Tibial nerve (tissue), 4 donors: ENCODE measurements around the gene CXXC5. TPM values are rescaled to one million over a fixed set of nuclear protein-coding genes. Genes with fewer than 3 reads are reported as not detected.
A peak's percentile ranks its signal among the peaks of the same experiment; 100 is the strongest.

Experiments
- DNase-seq, 2 donors: peaks; one replicate each; pipeline ENCODE4 v3.0.0-alpha.2; 2019; ENCODE audit warnings: low spot score in 2 of 2
- H3K27ac ChIP-seq, 4 donors: fragments of 200-600 bp; sonication (generic) in 3 of 4; one replicate each; pipeline ENCODE4 v1.5.1; 2017 to 2019; ENCODE audit warnings: mild to moderate bottlenecking in 1 of 4
- H3K27me3 ChIP-seq, 2 donors: fragments of 200-600 bp; sonication (generic) in 1 of 2; one replicate each; pipeline versions ENCODE4 v1.5.1 to v1.6.0; 2017 to 2019
- H3K36me3 ChIP-seq, 3 donors: fragments of 200-600 bp; sonication (generic); one replicate each; pipeline ENCODE4 v1.5.1; 2018 to 2019
- H3K4me1 ChIP-seq, 4 donors: fragments of 200-600 bp; sonication (generic) in 3 of 4; one replicate each; pipeline ENCODE4 v1.5.1; 2017 to 2019
- H3K4me3 ChIP-seq, 4 donors: fragments of 200-600 bp; sonication (generic) in 3 of 4; one replicate each; pipeline ENCODE4 v1.5.1; 2017 to 2019; ENCODE audit warnings: mild to moderate bottlenecking in 1 of 4, moderate library complexity in 1 of 4
- H3K9me3 ChIP-seq, 4 donors: fragments of 200-600 bp; sonication (generic) in 3 of 4; one replicate each; pipeline ENCODE4 v1.5.1; 2017 to 2019
- CTCF ChIP-seq, 5 experiments: fragments of 200-600 bp in 3 of 5; fragments of 450-650 bp in 2 of 5; sonication (generic) in 3 of 5; IDR thresholded peaks; one replicate each; pipeline ENCODE4 v1.5.1; 2016 to 2019; ENCODE audit warnings: antibody characterized with exemption in 5 of 5, mild to moderate bottlenecking in 3 of 5, moderate library complexity in 2 of 5
- EP300 ChIP-seq, 2 donors: sonication (generic); formaldehyde crosslinking; IDR thresholded peaks; one replicate each; pipeline ENCODE4 v1.6.1; 2017; ENCODE audit warnings: antibody characterized with exemption in 2 of 2, mild to moderate bottlenecking in 1 of 2
- POLR2A ChIP-seq, 2 donors: fragments of 450-650 bp; IDR thresholded peaks; one replicate each; pipeline ENCODE4 v1.6.1; 2017; ENCODE audit warnings: antibody characterized with exemption in 2 of 2, mild to moderate bottlenecking in 2 of 2, moderate library complexity in 2 of 2
- WGBS, 2 donors: methylation state at CpG; one replicate each; pipeline ENCODE4 v1.1.5; 2018; 5-methylcytosine and 5-hydroxymethylcytosine counted together
- total RNA-seq, 4 donors: library from RNA; depleted of rRNA; stranded (reverse); fragments of >200 nt; gene quantifications; one replicate each; pipeline ENCODE4 v1.1.0, GENCODE V29; 2016

CXXC5 gene
- total RNA-seq, 4 donors from 2014 or later, result 45.0 to 80.4 (median 67.0) TPM

GRCh38 chr5:139704748-139705147 is 56.6 kb downstream of the CXXC5 start:
- 94 to 96% methylated on average over 4 of the region's 4 CpGs for WGBS, 2 donors
- Histone ChIP-seq H3K36me3 (no peaks in the 10 kb centered on the region), H3K9me3 (no peaks in the 10 kb centered on the region), H3K4me3 (no peak overlapping the region), H3K27ac (no peak overlapping the region), H3K27me3 (no peaks in the 10 kb centered on the region), H3K4me1 (peaks cover 0 to 30% (median 18%) of the 10 kb centered on the region in 4 donors)
- no peak for DNase-seq
- TF ChIP-seq POLR2A (IDR thresholded peaks at IDR 0.05) (no peak), CTCF (IDR thresholded peaks at IDR 0.05) (no peak), EP300 (IDR thresholded peaks at IDR 0.05) (no peak)

GRCh38 chr5:139705191-139705590 is 57.0 kb downstream of the CXXC5 start:
- peaks cover 0 to 34% (median 22%) of the 10 kb centered on the region in 4 donors for H3K4me1 ChIP-seq
- WGBS, 2 donors, result 81 to 82% methylated on average over 3 of the region's 3 CpGs
- no peaks in the 10 kb centered on the region for H3K9me3 ChIP-seq
- no peak for DNase-seq
- no peak overlapping the region for H3K27ac ChIP-seq
- no peaks in the 10 kb centered on the region for H3K36me3 ChIP-seq
- no peak overlapping the region for H3K4me3 ChIP-seq
- peaks cover 0 to 1% of the 10 kb centered on the region in 2 donors for H3K27me3 ChIP-seq
- TF ChIP-seq POLR2A (IDR thresholded peaks at IDR 0.05) (no peak), EP300 (IDR thresholded peaks at IDR 0.05) (no peak), CTCF (IDR thresholded peaks at IDR 0.05) (no peak)

- no peak for DNase-seq
- H3K4me3 ChIP-seq, result no peak overlapping the region
- peaks cover 0 to 5% of the 10 kb centered on the region in 2 donors for H3K27me3 ChIP-seq
- TF ChIP-seq EP300 (IDR thresholded peaks at IDR 0.05) (no peak), POLR2A (IDR thresholded peaks at IDR 0.05) (no peak), CTCF (IDR thresholded peaks at IDR 0.05) (no peak)
- no peaks in the 10 kb centered on the region for H3K9me3 ChIP-seq
- no peak overlapping the region for H3K27ac ChIP-seq
- H3K4me1 ChIP-seq, result peaks cover 0 to 37% (median 28%) of the 10 kb centered on the region in 4 donors
- H3K36me3 ChIP-seq, result no peaks in the 10 kb centered on the region
- WGBS, 2 donors, result 66 to 67% methylated on average over 10 of the region's 10 CpGs
These were observed 57.8 kb downstream of the CXXC5 start for GRCh38 chr5:139705655-139706587.

- H3K4me1 ChIP-seq, result peaks cover 0 to 44% (median 36%) of the 10 kb centered on the region in 4 donors
These were observed 59.4 kb downstream of the CXXC5 start for GRCh38 chr5:139707445-139708003.

More at GRCh38 chr5:139707445-139708003, 59.4 kb downstream of the CXXC5 start:
- Histone ChIP-seq H3K9me3 (no peaks in the 10 kb centered on the region), H3K36me3 (no peaks in the 10 kb centered on the region), H3K27ac (peak overlapping the region in 2 of 4 donors; percentile 87 to 89), H3K27me3 (peaks cover 0 to 5% of the 10 kb centered on the region in 2 donors), H3K4me3 (no peak overlapping the region)
- whole genome bisulfite sequencing, 2 donors, result 76 to 81% methylated on average over 5 of the region's 5 CpGs
- no peak for DNase-seq
- TF ChIP-seq POLR2A (IDR thresholded peaks at IDR 0.05) (no peak), CTCF (IDR thresholded peaks at IDR 0.05) (no peak), EP300 (IDR thresholded peaks at IDR 0.05) (no peak)
